GM23248 (cell line): ENCODE data around the gene SLC37A3.

Source experiments
- EZH2 ChIP-seq: fragments of 200-600 bp; sonication (generic); IDR thresholded peaks from 2 replicates; pipeline ENCODE4 v1.6.1; 2018; ENCODE audit warnings: antibody characterized with exemption, mild to moderate bottlenecking; ENCODE audit not compliant: insufficient read depth, poor library complexity, severe bottlenecking
- EZH2phosphoT487 ChIP-seq: fragments of 200-600 bp; sonication (generic); IDR thresholded peaks from 2 replicates; pipeline ENCODE4 v1.6.1; 2018; ENCODE audit warnings: antibody characterized with exemption, moderate library complexity, mild to moderate bottlenecking, low read depth; ENCODE audit not compliant: insufficient read depth

GRCh38 chr7:140349144-140349771, 49.1 kb downstream of the SLC37A3 start:
- TF ChIP-seq EZH2: no peak
- TF ChIP-seq EZH2phosphoT487: no peak
